ENCODE data around the gene CLDN6. TPM values are rescaled to one million over a fixed set of nuclear protein-coding genes. Genes with fewer than 3 reads are reported as not detected.

The CLDN6 gene
- total and polyA plus RNA-seq, 12 donors, result 0.46 to 0.47 TPM; not detected in 10

- intact Hi-C loops (cut with DNase I), result loop anchor here in 1 of 2 donors (2.0 kb wide), 1 partner anchor 25 kb away; no protein-coding TSS in a partner anchor
- peak in 1 of 2 donors; percentile 22 for TF ChIP-seq POLR2A (IDR thresholded peaks at IDR 0.05)
- TF ChIP-seq CTCF (IDR thresholded peaks at IDR 0.05), result peak; percentile 53 to 80 (median 71)
- Histone ChIP-seq H3K27ac (no peak overlapping the region), H3K9me3 (replicated peaks in 1 of 3) (no peaks in the 10 kb centered on the region), H3K4me3 (peak overlapping the region in 1 of 4 donors; percentile 12), H3K36me3 (replicated peaks in 1 of 2) (peaks cover 0 to 16% of the 10 kb centered on the region in 2 donors), H3K4me1 (replicated peaks in 1 of 2) (peaks cover 4 to 29% of the 10 kb centered on the region in 2 donors), H3K27me3 (peaks cover 21% of the 10 kb centered on the region)
- DNase-seq, result peak; percentile 84 to 92 (median 89)
- 10 to 14% (median 12%) methylated on average over 22 to 58 of the region's 58 CpGs for whole genome bisulfite sequencing, 4 donors
These were observed 10.2 kb upstream of the CLDN6 start for GRCh38 chr16:3027983-3028715.

- peaks cover 11 to 36% of the 10 kb centered on the region in 2 donors for H3K4me1 ChIP-seq (replicated peaks in 1 of 2)
- 86 to 96% (median 93%) methylated on average over 8 of the region's 8 CpGs for WGBS, 4 donors
- H3K36me3 ChIP-seq (replicated peaks in 1 of 2), result peaks cover 0 to 16% of the 10 kb centered on the region in 2 donors
- no peak for DNase-seq
- H3K9me3 ChIP-seq (replicated peaks in 1 of 3), result no peaks in the 10 kb centered on the region
- H3K27me3 ChIP-seq, result peaks cover 21% of the 10 kb centered on the region
- TF ChIP-seq POLR2A (IDR thresholded peaks at IDR 0.05) (no peak), CTCF (IDR thresholded peaks at IDR 0.05) (no peak)
- no peak overlapping the region for H3K4me3 ChIP-seq
- H3K27ac ChIP-seq, result no peak overlapping the region
- intact Hi-C loops (cut with DNase I), result no loop called here
These were observed 9.5 kb upstream of the CLDN6 start for GRCh38 chr16:3027489-3027795.

GRCh38 chr16:3026609-3027488 is 8.9 kb upstream of the CLDN6 start:
- Histone ChIP-seq H3K9me3 (replicated peaks in 1 of 3) (no peaks in the 10 kb centered on the region), H3K27me3 (peaks cover 21% of the 10 kb centered on the region), H3K36me3 (replicated peaks in 1 of 2) (peaks cover 0 to 16% of the 10 kb centered on the region in 2 donors), H3K4me1 (replicated peaks in 1 of 2) (peaks cover 17 to 42% of the 10 kb centered on the region in 2 donors), H3K4me3 (no peak overlapping the region), H3K27ac (no peak overlapping the region)
- 95 to 98% (median 95%) methylated on average over 21 to 24 of the region's 24 CpGs for whole genome bisulfite sequencing, 4 donors
- no peak for TF ChIP-seq POLR2A (IDR thresholded peaks at IDR 0.05)
- intact Hi-C loops (cut with DNase I), result no loop called here
- DNase-seq, result peak in 1 of 7 donors; percentile 28

DNA sequence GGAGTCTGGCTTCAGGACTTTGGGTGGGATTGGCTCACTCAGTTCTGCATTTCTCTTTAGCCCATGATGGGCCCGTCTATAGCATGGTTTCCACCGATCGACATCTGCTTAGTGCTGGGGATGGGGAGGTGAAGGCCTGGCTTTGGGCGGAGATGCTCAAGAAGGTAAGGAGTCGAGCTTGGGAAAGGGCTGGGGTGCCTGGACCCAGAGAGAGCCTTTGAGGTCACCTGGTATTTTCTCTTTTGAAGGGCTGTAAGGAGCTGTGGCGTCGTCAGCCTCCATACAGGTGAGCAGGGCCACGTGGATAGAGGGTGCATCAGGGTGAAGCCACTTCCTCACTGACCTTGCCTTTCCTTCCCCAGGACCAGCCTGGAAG is 8.0 kb upstream of the CLDN6 start:
- WGBS, 4 donors, result 92 to 96% (median 93%) methylated on average over 8 of the region's 8 CpGs
- H3K4me1 ChIP-seq (replicated peaks in 1 of 2), result peaks cover 25 to 50% of the 10 kb centered on the region in 2 donors

More for the DNA sequence above, 8.0 kb upstream of the CLDN6 start:
- Histone ChIP-seq H3K4me3 (no peak overlapping the region), H3K27ac (no peak overlapping the region), H3K27me3 (peaks cover 20% of the 10 kb centered on the region), H3K36me3 (replicated peaks in 1 of 2) (peaks cover 0 to 16% of the 10 kb centered on the region in 2 donors), H3K9me3 (replicated peaks in 1 of 3) (no peaks in the 10 kb centered on the region)
- DNase-seq, result peak in 1 of 7 donors; percentile 17
- intact Hi-C loops (cut with DNase I), result no loop called here
- no peak for TF ChIP-seq CTCF (IDR thresholded peaks at IDR 0.05)
- TF ChIP-seq POLR2A (IDR thresholded peaks at IDR 0.05), result no peak

Data from adrenal gland (tissue), 12 donors.